GM19238 (cell line): ENCODE data around the gene TSSC4.

ENCODE experiments used
- DNase-seq: peaks from one replicate; pipeline ENCODE4 v3.0.0; 2011; ENCODE audit warnings: low spot score; ENCODE audit not compliant: insufficient read length

TSSC4 gene

GRCh38 chr11:2368851-2369180 lies 31.7 kb upstream of the TSSC4 start:
- DNase-seq, result no peak

GRCh38 chr11:2369320-2369719 lies 31.2 kb upstream of the TSSC4 start:
- no peak for DNase-seq

- DNase-seq, result no peak
Measured at GRCh38 chr11:2369896-2370295, 30.7 kb upstream of the TSSC4 start.

- no peak for DNase-seq
Measured at GRCh38 chr11:2374456-2375201, 25.9 kb upstream of the TSSC4 start.

GRCh38 chr11:2375341-2375853 lies 25.2 kb upstream of the TSSC4 start:
- DNase-seq, result no peak

GRCh38 chr11:2375964-2376551 lies 24.5 kb upstream of the TSSC4 start:
- no peak for DNase-seq

- DNase-seq, result peak; percentile 65
Measured at GRCh38 chr11:2376751-2377451, 23.6 kb upstream of the TSSC4 start, which contains the start of gene CD81. Gene CD81, plus strand, starts transcription at chr11:2377310. Its CDS starts 240 bp downstream, at chr11:2377550.

- DNase-seq, result peak; percentile 66
Measured at GRCh38 chr11:2377511-2378443, 22.8 kb upstream of the TSSC4 start.

GRCh38 chr11:2378527-2379210 lies 21.9 kb upstream of the TSSC4 start:
- no peak for DNase-seq

- DNase-seq, result no peak
Measured at GRCh38 chr11:2379466-2380174, 20.9 kb upstream of the TSSC4 start.

GRCh38 chr11:2380396-2380795 lies 20.2 kb upstream of the TSSC4 start:
- no peak for DNase-seq

- no peak for DNase-seq
Measured at GRCh38 chr11:2380807-2381350, 19.7 kb upstream of the TSSC4 start.

GRCh38 chr11:2381494-2382128 lies 18.9 kb upstream of the TSSC4 start:
- no peak for DNase-seq

- DNase-seq, result no peak
Measured at GRCh38 chr11:2382129-2382517, 18.4 kb upstream of the TSSC4 start.

- DNase-seq, result no peak
Measured at GRCh38 chr11:2382936-2383851, 17.4 kb upstream of the TSSC4 start.

GRCh38 chr11:2383852-2384804 lies 16.4 kb upstream of the TSSC4 start:
- DNase-seq, result no peak
